Naive thymus-derived CD4-positive, alpha-beta T cell (primary cell): ENCODE results near the gene FGD2. TPM values are rescaled to one million over a fixed set of nuclear protein-coding genes. Genes with fewer than 3 reads are reported as not detected.

Experiments
- ATAC-seq: fragments of 150-1000 bp; cut with Tn5 transposase; 2 replicates; pipeline ENCODE4 v1.10.0; 2021; ENCODE audit warnings: mild to moderate bottlenecking, moderate library complexity
- CTCF ChIA-PET: fragments of 350-600 bp; sonication (Branson Sonifier 250); formaldehyde crosslinking; loops from one replicate; lab custom pipeline; 2021; ENCODE audit warnings: antibody characterized with exemption; lab: Charles Lee
- POLR2A ChIA-PET: fragments of 350-600 bp; sonication (Branson Sonifier 250); formaldehyde crosslinking; loops from one replicate; lab custom pipeline; 2021; ENCODE audit warnings: antibody characterized with exemption, inconsistent platforms; lab: Charles Lee
- DNase-seq, 9 donors: peaks; one replicate each; pipeline versions ENCODE4 v3.0.0 to v3.0.0-alpha.2; 2020 to 2022; ENCODE audit warnings: mixed read lengths in 1 of 9
- H3K27ac ChIP-seq: one replicate; pipeline ENCODE4 v1.7.0; 2013; ENCODE audit warnings: mild to moderate bottlenecking, low read depth, low read length, moderate library complexity
- H3K27me3 ChIP-seq, 2 donors: one replicate each; pipeline ENCODE4 v1.7.0; 2013; ENCODE audit warnings: low read length in 2 of 2, mild to moderate bottlenecking in 2 of 2, moderate library complexity in 2 of 2; ENCODE audit not compliant: control insufficient read depth in 2 of 2, insufficient read depth in 2 of 2
- H3K36me3 ChIP-seq, 3 experiments: 1 replicate in 2 of 3; 2 replicates in 1 of 3; pipeline ENCODE4 v1.7.0; 2013; ENCODE audit warnings: low read length in 3 of 3, mild to moderate bottlenecking in 3 of 3, moderate library complexity in 1 of 3; ENCODE audit not compliant: insufficient read depth in 3 of 3, control insufficient read depth in 2 of 3
- H3K4me1 ChIP-seq, 2 donors: one replicate each; pipeline ENCODE4 v1.7.0; 2013; ENCODE audit warnings: low read length in 2 of 2, mild to moderate bottlenecking in 2 of 2, moderate library complexity in 1 of 2; ENCODE audit not compliant: control insufficient read depth in 2 of 2, insufficient read depth in 2 of 2
- H3K4me3 ChIP-seq: 2 replicates; pipeline ENCODE4 v1.7.0; 2013; ENCODE audit warnings: mild to moderate bottlenecking, low read length
- H3K9me3 ChIP-seq, 3 experiments: 1 replicate in 2 of 3; 2 replicates in 1 of 3; pipeline ENCODE4 v1.7.0; 2013; ENCODE audit warnings: low read length in 3 of 3; ENCODE audit not compliant: control insufficient read depth in 2 of 3
- H3K27ac Mint-ChIP-seq, 9 donors: one replicate each; pipeline ENCODE4 v1.8.0; 2020 to 2022; ENCODE audit warnings: mixed read lengths in 9 of 9, mild to moderate bottlenecking in 8 of 9, moderate library complexity in 5 of 9, inconsistent platforms in 2 of 9
- H3K27me3 Mint-ChIP-seq, 5 donors: one replicate each; pipeline ENCODE4 v1.8.0; 2021 to 2022; ENCODE audit warnings: mixed read lengths in 5 of 5, mild to moderate bottlenecking in 1 of 5
- H3K36me3 Mint-ChIP-seq, 5 donors: one replicate each; pipeline ENCODE4 v1.8.0; 2020 to 2022; ENCODE audit warnings: mixed read lengths in 5 of 5, mild to moderate bottlenecking in 3 of 5, inconsistent platforms in 1 of 5
- H3K4me1 Mint-ChIP-seq, 7 donors: one replicate each; pipeline ENCODE4 v1.8.0; 2020 to 2022; ENCODE audit warnings: mixed read lengths in 7 of 7, mild to moderate bottlenecking in 3 of 7, inconsistent platforms in 1 of 7
- H3K4me3 Mint-ChIP-seq, 10 donors: one replicate each; pipeline ENCODE4 v1.8.0; 2020 to 2022; ENCODE audit warnings: mild to moderate bottlenecking in 10 of 10, mixed read lengths in 10 of 10, moderate library complexity in 6 of 10, inconsistent platforms in 2 of 10
- H3K9me3 Mint-ChIP-seq, 11 donors: one replicate each; pipeline ENCODE4 v1.8.0; 2020 to 2022; ENCODE audit warnings: mixed read lengths in 11 of 11, mild to moderate bottlenecking in 4 of 11, inconsistent platforms in 1 of 11, moderate library complexity in 1 of 11
- intact Hi-C, 2 donors: fragments of 100-400 bp; cut with micrococcal nuclease; formaldehyde crosslinking; loops; one replicate each; pipeline ENCODE4 v1.15.1; 2023
- polyA plus RNA-seq, 2 donors: library from polyadenylated mRNA; unstranded; fragments of 300-500 nt; fragmentation: Illumina TruSeq; gene quantifications; one replicate each; pipeline ENCODE4 v1.2.3, GENCODE V29; 2021
- total RNA-seq, 6 experiments: library from RNA in 5 of 6; stranded (reverse) in 5 of 6; gene quantifications; 1 replicate in 5 of 6; 2 replicates in 1 of 6; pipeline ENCODE4 v1.2.3 and lab custom pipeline; 2021 to 2026

The FGD2 gene
- total and polyA plus RNA-seq, 7 experiments from 2014 or later, result 0.25 to 71.9 (median 1.6) TPM

DNA sequence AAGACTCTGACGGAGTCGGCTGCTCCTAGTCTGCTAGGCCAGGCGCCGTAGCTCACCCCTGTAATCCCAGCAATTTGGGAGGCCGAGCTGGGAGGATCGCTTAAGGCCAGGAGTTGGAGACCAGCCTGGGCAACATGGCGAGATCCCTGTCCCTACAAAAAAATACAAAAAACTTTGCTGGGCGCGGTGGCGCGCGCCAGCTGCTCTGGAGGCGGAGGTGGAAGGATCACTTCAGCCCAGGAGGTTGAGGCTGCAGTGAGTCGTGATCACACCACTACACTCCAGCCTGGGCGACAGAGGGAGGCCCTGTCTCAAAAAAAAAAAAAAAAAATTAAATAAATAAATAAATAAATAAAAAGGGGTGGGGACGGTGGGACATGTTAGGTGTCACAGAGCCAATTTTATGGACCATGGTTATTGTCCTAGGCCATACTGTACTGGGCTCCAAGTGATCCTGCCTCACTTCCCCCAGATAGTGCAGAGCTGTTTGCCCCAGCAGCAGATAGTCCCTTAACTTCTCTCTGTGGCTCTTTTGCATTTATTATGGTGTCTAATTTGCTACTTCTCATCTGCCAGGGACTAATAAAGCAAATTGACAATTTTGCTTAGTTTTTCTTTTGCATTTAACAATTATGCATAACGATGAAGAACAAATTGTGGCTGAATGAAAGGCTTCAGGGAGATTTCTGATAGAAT lies 45.8 kb upstream of the FGD2 start:
- no peak for ATAC-seq
- Histone ChIP-seq H3K27me3 (no peaks in the 10 kb centered on the region), H3K9me3 (no peaks in the 10 kb centered on the region), H3K27ac (no peak overlapping the region), H3K4me1 (peaks cover 28 to 41% of the 10 kb centered on the region in 2 donors), H3K36me3 (no peaks in the 10 kb centered on the region), H3K4me3 (no peak overlapping the region)
- Mint-ChIP-seq H3K4me1 (peaks cover 36 to 68% (median 51%) of the 10 kb centered on the region in 7 donors), H3K27me3 (peaks cover 0 to 6% (median 0%) of the 10 kb centered on the region in 5 donors), H3K36me3 (no peaks in the 10 kb centered on the region), H3K4me3 (peak overlapping the region in 1 of 10 donors; percentile 2), H3K9me3 (no peaks in the 10 kb centered on the region), H3K27ac (peak overlapping the region in 7 of 9 donors; percentile 2 to 84 (median 68))
- POLR2A ChIA-PET, result no interaction called here
- intact Hi-C loops, result no loop called here
- DNase-seq, result no peak
- CTCF ChIA-PET, result no interaction called here

DNA sequence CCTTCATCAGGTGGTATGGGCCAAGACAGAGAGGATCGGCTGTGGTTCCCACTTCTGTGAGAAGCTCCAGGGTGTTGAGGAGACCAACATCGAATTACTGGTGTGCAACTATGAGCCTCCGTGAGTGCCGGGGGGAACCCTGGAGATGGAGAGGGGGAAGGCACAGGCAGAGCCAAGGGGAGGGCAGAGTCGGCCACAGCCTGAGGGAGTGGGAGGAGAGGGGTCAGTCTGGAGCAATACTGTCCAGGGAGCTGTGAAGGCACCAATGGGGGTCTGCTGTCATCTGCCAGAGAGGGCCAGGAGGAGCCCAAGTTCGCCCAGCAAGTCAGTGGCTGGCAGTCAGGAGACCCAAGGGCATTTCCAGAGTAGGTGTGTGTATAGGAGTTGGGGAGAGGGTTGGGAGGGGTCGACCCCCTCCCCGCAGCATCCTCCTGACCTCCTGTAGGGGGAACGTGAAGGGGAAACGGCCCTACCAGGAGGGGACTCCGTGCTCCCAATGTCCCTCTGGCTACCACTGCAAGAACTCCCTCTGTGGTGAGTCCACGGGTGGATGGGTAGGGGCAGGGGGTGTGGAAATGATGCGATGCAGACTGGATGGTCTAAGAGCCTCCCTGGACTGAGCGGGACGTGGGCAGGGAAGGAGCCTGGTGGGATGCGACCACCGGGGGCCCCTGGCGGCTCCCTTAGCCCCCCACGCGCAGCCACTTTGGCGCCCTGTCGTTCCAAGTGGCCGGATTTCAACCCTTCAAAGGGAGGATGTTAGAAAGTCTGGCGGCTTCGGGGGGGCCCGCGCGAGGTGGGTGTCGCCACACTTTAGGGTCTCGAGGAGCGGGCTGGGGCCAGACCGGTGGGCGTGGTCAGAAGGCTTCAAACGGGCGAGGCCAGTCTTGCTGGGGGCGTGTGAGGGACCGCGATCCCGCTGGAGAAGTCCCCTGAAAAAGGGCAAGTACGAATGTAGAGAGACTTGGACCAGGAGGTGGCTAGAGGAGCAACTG lies 43.7 kb upstream of the FGD2 start:
- no peaks in the 10 kb centered on the region for H3K9me3 Mint-ChIP-seq

DNA sequence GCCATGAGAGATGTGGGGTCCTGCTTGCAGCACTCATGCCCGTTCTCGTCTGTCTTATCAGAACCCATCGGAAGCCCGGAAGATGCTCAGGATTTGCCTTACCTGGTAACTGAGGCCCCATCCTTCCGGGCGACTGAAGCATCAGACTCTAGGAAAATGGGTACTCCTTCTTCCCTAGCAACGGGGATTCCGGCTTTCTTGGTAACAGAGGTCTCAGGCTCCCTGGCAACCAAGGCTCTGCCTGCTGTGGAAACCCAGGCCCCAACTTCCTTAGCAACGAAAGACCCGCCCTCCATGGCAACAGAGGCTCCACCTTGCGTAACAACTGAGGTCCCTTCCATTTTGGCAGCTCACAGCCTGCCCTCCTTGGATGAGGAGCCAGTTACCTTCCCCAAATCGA lies 42.6 kb upstream of the FGD2 start:
- Mint-ChIP-seq H3K36me3 (peaks cover 0 to 13% (median 0%) of the 10 kb centered on the region in 5 donors), H3K9me3 (no peaks in the 10 kb centered on the region), H3K4me1 (peaks cover 20 to 55% (median 37%) of the 10 kb centered on the region in 7 donors), H3K4me3 (peak overlapping the region in 9 of 10 donors; percentile 57 to 80 (median 70)), H3K27ac (peak overlapping the region; percentile 74 to 96 (median 93)), H3K27me3 (no peaks in the 10 kb centered on the region)
- intact Hi-C loops, result loop anchor here (1.0 to 2.0 kb wide), 4 partner anchors 22 to 78 kb away; partner anchors contain the start of genes C6orf89 (in 1 of the 2) and MTCH1 (in 1 of the 2)
- ChIA-PET POLR2A (no interaction called here), CTCF (no interaction called here)
- Histone ChIP-seq H3K9me3 (no peaks in the 10 kb centered on the region), H3K27me3 (no peaks in the 10 kb centered on the region), H3K4me3 (no peak overlapping the region), H3K36me3 (peaks cover 0 to 10% (median 2%) of the 10 kb centered on the region in 3 experiments), H3K4me1 (peaks cover 19 to 24% of the 10 kb centered on the region in 2 donors), H3K27ac (peak overlapping the region; percentile 40)
- DNase-seq (peak; percentile 69 to 89 (median 81)), ATAC-seq (peak; percentile 82)

More for the DNA sequence above, 43.7 kb upstream of the FGD2 start:
- Histone ChIP-seq H3K36me3 (no peaks in the 10 kb centered on the region), H3K4me3 (no peak overlapping the region), H3K4me1 (peaks cover 19 to 24% of the 10 kb centered on the region in 2 donors), H3K9me3 (no peaks in the 10 kb centered on the region), H3K27me3 (no peaks in the 10 kb centered on the region), H3K27ac (no peak overlapping the region)
- peak overlapping the region in 8 of 9 donors; percentile 3 to 94 (median 82) for H3K27ac Mint-ChIP-seq
- no peak for ATAC-seq
- H3K36me3 Mint-ChIP-seq, result peaks cover 0 to 7% (median 0%) of the 10 kb centered on the region in 5 donors
- intact Hi-C loops, result loop anchor here in 1 of 2 donors (2.0 kb wide), 2 partner anchors 23 to 49 kb away; no protein-coding TSS in a partner anchor
- ChIA-PET CTCF (interaction anchor here (0.6 kb wide), 1 partner anchor 477 kb away, joined by 5 read pairs; no protein-coding TSS in a partner anchor), POLR2A (no interaction called here)
- H3K4me3 Mint-ChIP-seq, result peak overlapping the region in 3 of 10 donors; percentile 16 to 47 (median 32)
- no peak for DNase-seq
- peaks cover 27 to 63% (median 41%) of the 10 kb centered on the region in 7 donors for H3K4me1 Mint-ChIP-seq
- H3K27me3 Mint-ChIP-seq, result no peaks in the 10 kb centered on the region

DNA sequence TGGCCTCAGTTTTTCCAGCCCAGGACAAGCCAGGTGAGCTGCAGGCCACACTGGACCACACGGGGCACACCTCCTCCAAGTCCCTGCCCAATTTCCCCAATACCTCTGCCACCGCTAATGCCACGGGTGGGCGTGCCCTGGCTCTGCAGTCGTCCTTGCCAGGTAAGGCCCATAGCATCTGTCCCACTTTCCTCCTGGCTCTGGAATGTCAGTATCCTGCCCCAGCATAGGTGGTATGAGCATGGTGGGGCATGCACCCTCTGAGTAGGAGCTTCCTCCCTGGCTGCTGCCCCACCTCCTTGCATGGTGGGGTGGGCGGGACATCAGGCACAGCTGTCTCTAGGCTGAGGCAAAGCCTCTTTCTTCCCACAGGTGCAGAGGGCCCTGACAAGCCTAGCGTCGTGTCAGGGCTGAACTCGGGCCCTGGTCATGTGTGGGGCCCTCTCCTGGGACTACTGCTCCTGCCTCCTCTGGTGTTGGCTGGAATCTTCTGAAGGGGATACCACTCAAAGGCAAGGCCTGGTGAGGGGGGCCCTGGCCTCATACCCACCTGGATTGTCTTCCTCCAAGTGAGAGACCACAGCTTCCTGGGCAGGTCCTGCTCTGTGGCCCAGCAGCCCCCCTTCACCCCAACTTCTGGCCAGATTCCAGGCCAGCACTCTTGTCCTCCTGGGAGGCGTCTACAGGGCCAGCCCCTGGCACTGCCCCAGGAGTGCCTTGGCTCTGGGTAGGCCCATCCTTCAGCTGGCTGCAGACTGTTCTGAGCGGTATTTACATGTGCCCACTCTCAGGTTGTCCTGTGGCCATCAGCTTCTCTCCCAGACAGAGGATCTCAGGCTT lies 41.8 kb upstream of the FGD2 start:
- no peaks in the 10 kb centered on the region for H3K9me3 ChIP-seq
- POLR2A ChIA-PET, result interaction anchor here (0.8 to 3.1 kb wide), 3 partner anchors 8 to 358 kb away, joined by 4 to 8 read pairs (median 5); no protein-coding TSS in a partner anchor
- CTCF ChIA-PET, result interaction anchor here (0.9 kb wide), 1 partner anchor 211 kb away, joined by 4 read pairs; no protein-coding TSS in a partner anchor
- H3K27me3 Mint-ChIP-seq, result no peaks in the 10 kb centered on the region
- peaks cover 19 to 24% of the 10 kb centered on the region in 2 donors for H3K4me1 ChIP-seq
- ATAC-seq, result peak; percentile 56
- H3K36me3 Mint-ChIP-seq, result peaks cover 0 to 21% (median 5%) of the 10 kb centered on the region in 5 donors
- H3K4me3 ChIP-seq, result no peak overlapping the region
- H3K27ac ChIP-seq, result peak overlapping the region; percentile 40
- H3K4me1 Mint-ChIP-seq, result peaks cover 20 to 55% (median 37%) of the 10 kb centered on the region in 7 donors
- no peaks in the 10 kb centered on the region for H3K9me3 Mint-ChIP-seq
- intact Hi-C loops, result loop anchor here (1.0 to 2.0 kb wide), 4 partner anchors 21 to 78 kb away; partner anchors contain the start of genes C6orf89 (in 1 of the 2) and MTCH1 (in 1 of the 2)
- peaks cover 4 to 18% (median 10%) of the 10 kb centered on the region in 3 experiments for H3K36me3 ChIP-seq
- H3K4me3 Mint-ChIP-seq, result peak overlapping the region; percentile 36 to 73 (median 64)
- H3K27ac Mint-ChIP-seq, result peak overlapping the region; percentile 74 to 96 (median 93)
- DNase-seq, result peak in 5 of 9 donors; percentile 37 to 50 (median 44)
- H3K27me3 ChIP-seq, result no peaks in the 10 kb centered on the region

DNA sequence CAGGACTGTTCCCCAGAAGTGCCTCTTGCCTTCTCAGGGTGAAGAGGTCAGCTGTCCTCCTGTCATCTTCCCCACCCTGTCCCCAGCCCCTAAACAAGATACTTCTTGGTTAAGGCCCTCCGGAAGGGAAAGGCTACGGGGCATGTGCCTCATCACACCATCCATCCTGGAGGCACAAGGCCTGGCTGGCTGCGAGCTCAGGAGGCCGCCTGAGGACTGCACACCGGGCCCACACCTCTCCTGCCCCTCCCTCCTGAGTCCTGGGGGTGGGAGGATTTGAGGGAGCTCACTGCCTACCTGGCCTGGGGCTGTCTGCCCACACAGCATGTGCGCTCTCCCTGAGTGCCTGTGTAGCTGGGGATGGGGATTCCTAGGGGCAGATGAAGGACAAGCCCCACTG lies 41.1 kb upstream of the FGD2 start:
- Histone ChIP-seq H3K27ac (peak overlapping the region; percentile 40), H3K4me1 (peaks cover 19 to 24% of the 10 kb centered on the region in 2 donors), H3K9me3 (no peaks in the 10 kb centered on the region), H3K36me3 (peaks cover 5 to 25% (median 14%) of the 10 kb centered on the region in 3 experiments), H3K4me3 (no peak overlapping the region), H3K27me3 (no peaks in the 10 kb centered on the region)
- CTCF ChIA-PET, result interaction anchor here (0.9 kb wide), 1 partner anchor 210 kb away, joined by 4 read pairs; no protein-coding TSS in a partner anchor
- intact Hi-C loops, result no loop called here
- Mint-ChIP-seq H3K36me3 (peaks cover 0 to 27% (median 6%) of the 10 kb centered on the region in 5 donors), H3K4me1 (peaks cover 20 to 55% (median 37%) of the 10 kb centered on the region in 7 donors), H3K27ac (peak overlapping the region; percentile 40 to 94 (median 74)), H3K9me3 (no peaks in the 10 kb centered on the region), H3K4me3 (peak overlapping the region in 7 of 10 donors; percentile 3 to 71 (median 32)), H3K27me3 (no peaks in the 10 kb centered on the region)
- POLR2A ChIA-PET, result interaction anchor here (0.8 to 3.1 kb wide), 3 partner anchors 9 to 359 kb away, joined by 4 to 8 read pairs (median 5); no protein-coding TSS in a partner anchor
- DNase-seq, result no peak
- ATAC-seq, result no peak
